HFF-Myc (cell line): Measurements from ENCODE around the gene SORL1.

Experiments
- DNase-seq: peaks from one replicate; pipeline ENCODE4 v3.0.0-alpha.2; 2011; ENCODE audit warnings: low read depth; ENCODE audit errors: extremely low read depth
- H3K4me3 ChIP-seq: replicated peaks from 2 replicates; pipeline ENCODE4 v1.5.1; 2011; ENCODE audit warnings: low read depth, mild to moderate bottlenecking, control low read depth, low read length
- TF ChIP-seq, protein P1 (sequence below): IDR thresholded peaks from 2 replicates; pipeline ENCODE4 v1.5.1; 2012; ENCODE audit warnings: mild to moderate bottlenecking, low read depth, low read length, control low read depth; ENCODE audit errors: missing control alignments

SORL1 gene

DNA sequence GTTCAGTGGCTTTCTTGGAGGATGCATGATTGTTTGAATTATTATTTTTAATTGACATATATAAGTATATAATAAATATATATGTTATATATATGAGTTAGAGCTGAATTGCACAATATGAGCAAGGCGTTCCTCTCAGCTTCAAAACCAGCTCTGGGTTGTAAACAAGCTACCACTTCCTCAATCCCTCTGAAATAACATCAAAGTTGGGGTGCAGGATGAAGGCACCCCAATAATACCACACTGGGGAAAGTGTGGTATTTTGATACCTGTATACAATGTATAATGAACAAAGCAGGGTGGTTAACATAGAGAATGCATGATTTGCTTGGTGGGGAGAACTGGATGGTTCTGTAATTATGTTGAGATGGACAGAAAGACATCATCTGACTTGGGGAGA lies 1.7 kb upstream of the SORL1 start:
- no peak for DNase-seq
- TF ChIP-seq, protein P1, sequence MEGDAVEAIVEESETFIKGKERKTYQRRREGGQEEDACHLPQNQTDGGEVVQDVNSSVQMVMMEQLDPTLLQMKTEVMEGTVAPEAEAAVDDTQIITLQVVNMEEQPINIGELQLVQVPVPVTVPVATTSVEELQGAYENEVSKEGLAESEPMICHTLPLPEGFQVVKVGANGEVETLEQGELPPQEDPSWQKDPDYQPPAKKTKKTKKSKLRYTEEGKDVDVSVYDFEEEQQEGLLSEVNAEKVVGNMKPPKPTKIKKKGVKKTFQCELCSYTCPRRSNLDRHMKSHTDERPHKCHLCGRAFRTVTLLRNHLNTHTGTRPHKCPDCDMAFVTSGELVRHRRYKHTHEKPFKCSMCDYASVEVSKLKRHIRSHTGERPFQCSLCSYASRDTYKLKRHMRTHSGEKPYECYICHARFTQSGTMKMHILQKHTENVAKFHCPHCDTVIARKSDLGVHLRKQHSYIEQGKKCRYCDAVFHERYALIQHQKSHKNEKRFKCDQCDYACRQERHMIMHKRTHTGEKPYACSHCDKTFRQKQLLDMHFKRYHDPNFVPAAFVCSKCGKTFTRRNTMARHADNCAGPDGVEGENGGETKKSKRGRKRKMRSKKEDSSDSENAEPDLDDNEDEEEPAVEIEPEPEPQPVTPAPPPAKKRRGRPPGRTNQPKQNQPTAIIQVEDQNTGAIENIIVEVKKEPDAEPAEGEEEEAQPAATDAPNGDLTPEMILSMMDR: no peak
- H3K4me3 ChIP-seq: no peak overlapping the region

DNA sequence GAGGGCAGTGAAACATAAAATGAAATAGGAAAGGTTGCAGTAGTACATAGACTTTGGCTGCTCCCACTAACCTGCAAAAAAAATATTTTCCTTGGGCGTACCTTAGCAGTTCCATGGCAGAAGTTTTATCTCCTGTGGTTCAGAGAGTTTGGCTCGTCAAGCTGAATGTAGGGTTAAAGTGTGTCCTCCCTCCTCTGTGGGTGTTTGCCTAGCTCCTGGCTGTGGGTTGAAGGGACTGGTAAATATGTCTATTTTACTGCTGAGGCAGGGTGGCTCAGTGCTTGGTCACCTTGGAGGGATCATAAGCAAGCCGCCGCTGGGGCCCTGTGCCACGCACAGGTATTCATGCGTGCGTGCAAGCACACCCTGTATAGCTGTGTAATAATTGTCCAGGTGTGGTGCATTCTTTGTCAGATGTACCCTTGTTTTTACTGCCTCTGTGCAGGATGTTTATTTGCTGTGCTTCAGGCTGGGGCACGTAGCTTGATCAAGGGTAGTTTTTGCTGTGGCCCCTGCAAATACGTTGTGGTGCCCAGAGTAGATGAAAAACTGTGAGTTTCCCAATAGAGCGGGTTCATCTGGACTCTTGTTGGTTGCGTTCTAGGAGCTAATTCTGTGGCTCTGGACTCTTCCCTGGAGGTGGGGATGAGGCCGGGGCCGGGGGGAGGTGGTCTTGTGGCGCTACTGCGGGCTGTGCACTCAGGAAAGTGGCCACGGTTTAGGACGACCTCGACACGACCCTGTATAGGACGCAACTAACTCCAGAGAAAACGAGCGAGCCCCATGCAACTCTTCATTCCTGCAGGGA lies 732 bp upstream of the SORL1 start:
- no peak for DNase-seq

DNA sequence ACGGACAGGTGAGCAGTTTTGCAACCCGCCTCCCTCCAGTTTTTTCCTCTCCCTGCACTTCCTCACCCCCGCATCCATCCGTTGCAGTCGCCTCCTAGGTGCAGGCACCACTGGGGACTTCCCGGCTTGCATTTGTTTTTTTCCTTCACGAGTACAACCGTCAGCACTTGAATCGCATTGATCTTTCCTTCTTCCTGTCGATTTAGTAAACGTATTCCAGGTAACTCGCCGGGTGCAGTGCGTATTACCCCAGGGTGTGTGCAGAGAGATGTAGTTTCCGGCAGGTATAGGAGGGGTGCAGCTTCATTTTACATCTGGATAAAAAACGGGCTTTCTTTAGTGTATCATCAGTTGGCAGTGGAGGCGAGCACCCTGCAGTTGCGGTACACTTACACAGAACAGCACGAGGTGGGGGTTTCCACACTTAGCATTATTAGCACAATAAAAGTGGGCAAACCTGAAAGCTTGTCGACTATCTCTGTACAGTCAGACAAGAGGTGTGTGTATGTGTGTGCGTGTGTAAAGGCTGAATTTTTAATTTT lies 566 bp downstream of the SORL1 start, which contains the start of gene SORL1-AS1:
Gene SORL1-AS1 (minus strand): TSS at position 359 of the 542 bp plus-strand sequence.
- TF ChIP-seq, protein P1: no peak
- H3K4me3 ChIP-seq: peak within 1 kb of the TSS; percentile 60
- no peak for DNase-seq

More for the DNA sequence above, 732 bp upstream of the SORL1 start:
- peak overlapping the region; percentile 60 for H3K4me3 ChIP-seq
- TF ChIP-seq, protein P1: no peak

DNA sequence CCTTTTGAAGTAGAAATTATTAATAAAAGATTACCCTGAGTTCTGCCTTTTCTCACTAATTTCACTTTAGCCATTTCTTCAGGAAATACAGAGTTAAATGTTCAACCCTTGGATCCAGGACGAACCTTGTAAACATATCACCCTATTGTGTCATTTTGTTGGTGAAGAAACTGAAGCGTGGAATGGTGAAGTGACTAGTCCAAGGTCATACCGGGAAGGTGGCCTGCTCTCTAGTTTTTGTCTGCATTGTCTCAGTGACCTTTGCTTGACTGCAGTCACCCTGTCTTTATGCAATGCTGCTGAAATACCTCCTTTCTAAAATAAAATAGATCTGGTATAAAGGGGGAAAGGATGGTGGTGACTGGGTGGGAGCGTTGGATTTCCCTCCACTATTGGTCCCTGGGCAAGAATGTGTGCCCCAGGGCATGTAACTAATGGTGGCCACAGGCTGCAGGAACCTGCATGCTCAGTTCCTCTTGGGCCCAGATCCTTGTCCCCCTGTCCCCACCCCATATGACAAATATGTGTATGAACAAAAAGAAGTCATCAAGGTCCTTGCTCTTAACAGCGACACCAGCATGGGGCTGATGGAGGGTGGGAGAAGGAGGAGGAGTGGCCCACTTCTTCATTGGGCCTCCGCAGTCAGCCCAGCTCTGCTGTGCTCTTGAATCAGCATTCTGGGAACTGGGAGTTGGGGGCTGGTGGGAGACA lies 1.6 kb downstream of the SORL1 start:
- TF ChIP-seq, protein P1: no peak
- DNase-seq: no peak
- H3K4me3 ChIP-seq: no peak overlapping the region

DNA sequence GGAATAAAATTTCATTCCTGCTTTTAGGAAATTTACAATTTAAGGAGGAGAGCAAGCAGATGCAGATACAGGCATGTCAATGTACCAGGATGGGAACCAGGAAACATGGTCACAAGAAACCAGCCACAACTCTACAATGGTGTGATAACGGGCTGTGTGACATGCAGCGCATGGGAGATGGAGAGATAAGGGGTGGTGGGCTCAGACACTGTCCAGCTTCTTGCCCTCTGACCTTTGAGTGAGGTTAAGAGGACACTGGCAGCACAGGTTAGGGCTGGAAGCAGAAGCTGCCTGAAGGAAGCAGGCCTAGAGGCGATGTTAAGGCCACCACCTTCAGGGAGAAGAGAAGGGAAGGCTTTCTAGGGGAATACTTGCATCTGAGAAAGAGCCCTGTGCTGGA lies 3.0 kb downstream of the SORL1 start:
- no peak for DNase-seq
- H3K4me3 ChIP-seq: no peak overlapping the region
- TF ChIP-seq, protein P1: no peak

DNA sequence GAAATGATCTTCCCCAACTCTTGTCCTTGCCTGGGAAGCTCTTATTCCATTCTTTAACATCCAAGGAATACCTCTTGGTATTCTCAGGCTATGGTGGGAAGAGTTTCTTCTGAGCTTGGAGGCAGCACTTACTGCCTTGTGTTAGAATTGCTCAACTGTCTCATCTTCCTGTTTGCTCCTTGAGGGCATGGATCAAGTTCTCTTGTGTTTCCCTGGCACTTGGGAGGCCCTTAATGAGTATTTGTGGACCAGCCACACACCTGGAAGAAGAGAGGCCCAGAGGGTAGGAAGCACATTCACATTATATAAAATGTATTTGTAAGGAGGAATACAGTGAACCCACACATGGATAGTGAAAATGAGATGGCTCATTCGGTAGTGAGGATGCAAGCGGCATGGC lies 4.0 kb downstream of the SORL1 start:
- H3K4me3 ChIP-seq: no peak overlapping the region
- TF ChIP-seq, protein P1: no peak
- no peak for DNase-seq
